Measurements from ENCODE around the gene XAF1. TPM values are rescaled to one million over a fixed set of nuclear protein-coding genes. Genes with fewer than 3 reads are reported as not detected.

Gene XAF1
- total and polyA plus RNA-seq, 2 experiments from 2014 or later = not detected

DNA sequence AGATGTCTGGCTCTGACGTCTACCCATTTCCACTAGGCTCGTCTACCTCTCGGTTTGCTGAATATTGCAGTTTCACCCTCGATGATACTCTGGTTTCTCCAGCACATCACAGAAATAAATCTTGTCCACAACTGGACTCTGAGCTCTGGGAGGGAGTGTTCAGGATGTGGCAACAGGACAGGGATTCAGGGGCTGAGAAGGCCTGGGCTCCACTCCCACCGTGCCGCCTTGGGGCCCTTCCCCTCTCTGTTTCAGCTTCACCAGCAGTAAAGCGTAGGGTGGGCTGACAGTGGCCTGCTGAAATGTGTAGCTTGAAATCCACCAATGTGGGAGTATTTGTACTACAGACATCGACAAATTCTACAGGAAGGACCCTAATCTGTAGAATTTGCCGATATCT lies 55.7 kb downstream of the XAF1 start (continued):
- TF ChIP-seq, protein P1, sequence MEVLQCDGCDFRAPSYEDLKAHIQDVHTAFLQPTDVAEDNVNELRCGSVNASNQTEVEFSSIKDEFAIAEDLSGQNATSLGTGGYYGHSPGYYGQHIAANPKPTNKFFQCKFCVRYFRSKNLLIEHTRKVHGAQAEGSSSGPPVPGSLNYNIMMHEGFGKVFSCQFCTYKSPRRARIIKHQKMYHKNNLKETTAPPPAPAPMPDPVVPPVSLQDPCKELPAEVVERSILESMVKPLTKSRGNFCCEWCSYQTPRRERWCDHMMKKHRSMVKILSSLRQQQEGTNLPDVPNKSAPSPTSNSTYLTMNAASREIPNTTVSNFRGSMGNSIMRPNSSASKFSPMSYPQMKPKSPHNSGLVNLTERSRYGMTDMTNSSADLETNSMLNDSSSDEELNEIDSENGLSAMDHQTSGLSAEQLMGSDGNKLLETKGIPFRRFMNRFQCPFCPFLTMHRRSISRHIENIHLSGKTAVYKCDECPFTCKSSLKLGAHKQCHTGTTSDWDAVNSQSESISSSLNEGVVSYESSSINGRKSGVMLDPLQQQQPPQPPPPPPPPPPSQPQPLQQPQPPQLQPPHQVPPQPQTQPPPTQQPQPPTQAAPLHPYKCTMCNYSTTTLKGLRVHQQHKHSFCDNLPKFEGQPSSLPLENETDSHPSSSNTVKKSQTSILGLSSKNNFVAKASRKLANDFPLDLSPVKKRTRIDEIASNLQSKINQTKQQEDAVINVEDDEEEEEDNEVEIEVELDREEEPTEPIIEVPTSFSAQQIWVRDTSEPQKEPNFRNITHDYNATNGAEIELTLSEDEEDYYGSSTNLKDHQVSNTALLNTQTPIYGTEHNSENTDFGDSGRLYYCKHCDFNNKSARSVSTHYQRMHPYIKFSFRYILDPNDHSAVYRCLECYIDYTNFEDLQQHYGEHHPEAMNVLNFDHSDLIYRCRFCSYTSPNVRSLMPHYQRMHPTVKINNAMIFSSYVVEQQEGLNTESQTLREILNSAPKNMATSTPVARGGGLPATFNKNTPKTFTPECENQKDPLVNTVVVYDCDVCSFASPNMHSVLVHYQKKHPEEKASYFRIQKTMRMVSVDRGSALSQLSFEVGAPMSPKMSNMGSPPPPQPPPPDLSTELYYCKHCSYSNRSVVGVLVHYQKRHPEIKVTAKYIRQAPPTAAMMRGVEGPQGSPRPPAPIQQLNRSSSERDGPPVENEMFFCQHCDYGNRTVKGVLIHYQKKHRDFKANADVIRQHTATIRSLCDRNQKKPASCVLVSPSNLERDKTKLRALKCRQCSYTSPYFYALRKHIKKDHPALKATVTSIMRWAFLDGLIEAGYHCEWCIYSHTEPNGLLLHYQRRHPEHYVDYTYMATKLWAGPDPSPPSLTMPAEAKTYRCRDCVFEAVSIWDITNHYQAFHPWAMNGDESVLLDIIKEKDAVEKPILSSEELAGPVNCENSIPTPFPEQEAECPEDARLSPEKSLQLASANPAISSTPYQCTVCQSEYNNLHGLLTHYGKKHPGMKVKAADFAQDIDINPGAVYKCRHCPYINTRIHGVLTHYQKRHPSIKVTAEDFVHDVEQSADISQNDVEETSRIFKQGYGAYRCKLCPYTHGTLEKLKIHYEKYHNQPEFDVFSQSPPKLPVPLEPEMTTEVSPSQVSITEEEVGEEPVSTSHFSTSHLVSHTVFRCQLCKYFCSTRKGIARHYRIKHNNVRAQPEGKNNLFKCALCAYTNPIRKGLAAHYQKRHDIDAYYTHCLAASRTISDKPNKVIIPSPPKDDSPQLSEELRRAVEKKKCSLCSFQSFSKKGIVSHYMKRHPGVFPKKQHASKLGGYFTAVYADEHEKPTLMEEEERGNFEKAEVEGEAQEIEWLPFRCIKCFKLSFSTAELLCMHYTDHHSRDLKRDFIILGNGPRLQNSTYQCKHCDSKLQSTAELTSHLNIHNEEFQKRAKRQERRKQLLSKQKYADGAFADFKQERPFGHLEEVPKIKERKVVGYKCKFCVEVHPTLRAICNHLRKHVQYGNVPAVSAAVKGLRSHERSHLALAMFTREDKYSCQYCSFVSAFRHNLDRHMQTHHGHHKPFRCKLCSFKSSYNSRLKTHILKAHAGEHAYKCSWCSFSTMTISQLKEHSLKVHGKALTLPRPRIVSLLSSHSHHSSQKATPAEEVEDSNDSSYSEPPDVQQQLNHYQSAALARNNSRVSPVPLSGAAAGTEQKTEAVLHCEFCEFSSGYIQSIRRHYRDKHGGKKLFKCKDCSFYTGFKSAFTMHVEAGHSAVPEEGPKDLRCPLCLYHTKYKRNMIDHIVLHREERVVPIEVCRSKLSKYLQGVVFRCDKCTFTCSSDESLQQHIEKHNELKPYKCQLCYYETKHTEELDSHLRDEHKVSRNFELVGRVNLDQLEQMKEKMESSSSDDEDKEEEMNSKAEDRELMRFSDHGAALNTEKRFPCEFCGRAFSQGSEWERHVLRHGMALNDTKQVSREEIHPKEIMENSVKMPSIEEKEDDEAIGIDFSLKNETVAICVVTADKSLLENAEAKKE (CRISPR knock-in tag; IDR thresholded peaks at IDR 0.05) = no peak
- no peak for TF ChIP-seq CREB1 (CRISPR knock-in tag; IDR thresholded peaks at IDR 0.05; ENCODE audit: low read depth)

DNA sequence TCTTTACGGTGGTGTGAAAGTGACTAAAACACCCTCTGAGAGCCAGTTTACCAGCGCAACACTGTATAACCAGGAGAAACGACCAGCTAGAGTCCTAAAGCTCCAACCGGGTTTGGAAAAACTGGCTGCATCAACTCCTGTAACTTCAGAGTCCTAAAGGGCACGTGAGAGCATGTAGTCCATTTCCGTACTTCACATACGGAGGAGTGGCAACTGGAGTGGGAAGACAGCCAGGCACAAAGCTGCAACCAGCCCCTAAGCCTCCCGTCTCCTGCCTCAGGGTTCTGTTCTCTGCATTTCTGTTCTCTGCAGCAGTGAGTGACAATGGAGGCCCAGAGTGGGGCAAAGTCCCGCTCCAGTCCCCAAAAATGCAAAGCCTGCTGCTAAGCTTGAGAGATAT lies 56.4 kb downstream of the XAF1 start:
- no peak overlapping the region for H3K4me3 Mint-ChIP-seq
- Histone ChIP-seq H4K20me1 (replicated peaks; ENCODE audit: insufficient read depth) (no peaks in the 10 kb centered on the region), H3K4me2 (no peak overlapping the region), H3K4me1 (ENCODE audit: insufficient read depth) (no peaks in the 10 kb centered on the region), H3K27me3 (ENCODE audit: insufficient read depth) (no peaks in the 10 kb centered on the region), H2AFZ (no peak overlapping the region), H3K4me3 (no peak overlapping the region), H3F3A (replicated peaks; ENCODE audit: low read depth) (no peaks in the 10 kb centered on the region), H3K9me2 (ENCODE audit: insufficient read depth) (no peaks in the 10 kb centered on the region), H3K27ac (ENCODE audit: low read depth) (no peak overlapping the region), H3K79me2 (replicated peaks; ENCODE audit: insufficient read depth) (no peaks in the 10 kb centered on the region), H3K36me3 (ENCODE audit: insufficient read depth) (no peaks in the 10 kb centered on the region)
- H3K36me3 Mint-ChIP-seq (ENCODE audit: low read depth) = no peaks in the 10 kb centered on the region; the same call in 2 of the 3 replicates
- ATAC-seq (no peak), DNase-seq (ENCODE audit: low spot score) (no peak)
- H3K27ac Mint-ChIP-seq = no peak overlapping the region
- no peaks in the 10 kb centered on the region for H3K4me1 Mint-ChIP-seq
- peaks cover 27% of the 10 kb centered on the region for H3K9me3 Mint-ChIP-seq
- no peaks in the 10 kb centered on the region for H3K27me3 Mint-ChIP-seq (ENCODE audit: insufficient read depth, low read depth, poor library complexity)
- TF ChIP-seq ZNF331 (CRISPR knock-in tag; IDR thresholded peaks at IDR 0.05; ENCODE audit: low read depth) (no peak), STAT1 (IDR thresholded peaks at IDR 0.05; ENCODE audit: unreplicated experiment) (no peak), ZNF114 (CRISPR knock-in tag; IDR thresholded peaks at IDR 0.05) (no peak), JUNB (IDR thresholded peaks at IDR 0.05; ENCODE audit: unreplicated experiment) (no peak), EZH2phosphoT487 (IDR thresholded peaks at IDR 0.05; ENCODE audit: unreplicated experiment) (no peak), CREB1 (CRISPR knock-in tag; IDR thresholded peaks at IDR 0.05; ENCODE audit: low read depth) (no peak), CTCF (conservative IDR thresholded peaks at IDR 0.05; ENCODE audit: low read depth in 2 of 2) (no peak)
- TF ChIP-seq, protein P2, sequence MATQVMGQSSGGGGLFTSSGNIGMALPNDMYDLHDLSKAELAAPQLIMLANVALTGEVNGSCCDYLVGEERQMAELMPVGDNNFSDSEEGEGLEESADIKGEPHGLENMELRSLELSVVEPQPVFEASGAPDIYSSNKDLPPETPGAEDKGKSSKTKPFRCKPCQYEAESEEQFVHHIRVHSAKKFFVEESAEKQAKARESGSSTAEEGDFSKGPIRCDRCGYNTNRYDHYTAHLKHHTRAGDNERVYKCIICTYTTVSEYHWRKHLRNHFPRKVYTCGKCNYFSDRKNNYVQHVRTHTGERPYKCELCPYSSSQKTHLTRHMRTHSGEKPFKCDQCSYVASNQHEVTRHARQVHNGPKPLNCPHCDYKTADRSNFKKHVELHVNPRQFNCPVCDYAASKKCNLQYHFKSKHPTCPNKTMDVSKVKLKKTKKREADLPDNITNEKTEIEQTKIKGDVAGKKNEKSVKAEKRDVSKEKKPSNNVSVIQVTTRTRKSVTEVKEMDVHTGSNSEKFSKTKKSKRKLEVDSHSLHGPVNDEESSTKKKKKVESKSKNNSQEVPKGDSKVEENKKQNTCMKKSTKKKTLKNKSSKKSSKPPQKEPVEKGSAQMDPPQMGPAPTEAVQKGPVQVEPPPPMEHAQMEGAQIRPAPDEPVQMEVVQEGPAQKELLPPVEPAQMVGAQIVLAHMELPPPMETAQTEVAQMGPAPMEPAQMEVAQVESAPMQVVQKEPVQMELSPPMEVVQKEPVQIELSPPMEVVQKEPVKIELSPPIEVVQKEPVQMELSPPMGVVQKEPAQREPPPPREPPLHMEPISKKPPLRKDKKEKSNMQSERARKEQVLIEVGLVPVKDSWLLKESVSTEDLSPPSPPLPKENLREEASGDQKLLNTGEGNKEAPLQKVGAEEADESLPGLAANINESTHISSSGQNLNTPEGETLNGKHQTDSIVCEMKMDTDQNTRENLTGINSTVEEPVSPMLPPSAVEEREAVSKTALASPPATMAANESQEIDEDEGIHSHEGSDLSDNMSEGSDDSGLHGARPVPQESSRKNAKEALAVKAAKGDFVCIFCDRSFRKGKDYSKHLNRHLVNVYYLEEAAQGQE (IDR thresholded peaks at IDR 0.05; ENCODE audit: unreplicated experiment) = no peak
